ENCODE results near the gene MARCO. TPM values are rescaled to one million over a fixed set of nuclear protein-coding genes. Genes with fewer than 3 reads are reported as not detected.

MARCO gene
- total RNA-seq, 2 donors from 2014 or later = 0.57 TPM; not detected in 1

GRCh38 chr2:118925981-118926380, 16.0 kb upstream of the MARCO start:
- H3K4me1 ChIP-seq (replicated peaks) = no peaks in the 10 kb centered on the region
- 48% methylated on average over 1 of the region's 1 CpG for WGBS
- H3K4me3 ChIP-seq = no peak overlapping the region
- no peaks in the 10 kb centered on the region for H3K36me3 ChIP-seq
- intact Hi-C loops (cut with DNase I) = no loop called here
- no peaks in the 10 kb centered on the region for H3K27me3 ChIP-seq (replicated peaks; ENCODE audit: insufficient read depth)
- TF ChIP-seq CTCF (IDR thresholded peaks at IDR 0.05) (no peak), POLR2AphosphoS5 (IDR thresholded peaks at IDR 0.05) (no peak), POLR2A (IDR thresholded peaks at IDR 0.05) (no peak)
- no peaks in the 10 kb centered on the region for H3K9me3 ChIP-seq
- no peak overlapping the region for H3K27ac ChIP-seq
- DNase-seq (ENCODE audit: low spot score) = no peak

- no peaks in the 10 kb centered on the region for H3K4me1 ChIP-seq (replicated peaks)
- no peaks in the 10 kb centered on the region for H3K9me3 ChIP-seq
- no peaks in the 10 kb centered on the region for H3K27me3 ChIP-seq (replicated peaks; ENCODE audit: insufficient read depth)
- DNase-seq (ENCODE audit: low spot score) = no peak
- no peaks in the 10 kb centered on the region for H3K36me3 ChIP-seq
- 88% methylated on average over 1 of the region's 1 CpG for WGBS
- H3K4me3 ChIP-seq = no peak overlapping the region
- intact Hi-C loops (cut with DNase I) = no loop called here
- TF ChIP-seq CTCF (IDR thresholded peaks at IDR 0.05) = no peak
- TF ChIP-seq POLR2A (IDR thresholded peaks at IDR 0.05) = no peak
- TF ChIP-seq POLR2AphosphoS5 (IDR thresholded peaks at IDR 0.05) = no peak
- no peak overlapping the region for H3K27ac ChIP-seq
Observed at GRCh38 chr2:118929059-118929458, 12.9 kb upstream of the MARCO start.

GRCh38 chr2:118932949-118933348, 9.0 kb upstream of the MARCO start:
- no peak overlapping the region for H3K27ac ChIP-seq
- no peaks in the 10 kb centered on the region for H3K4me1 ChIP-seq (replicated peaks)
- no peaks in the 10 kb centered on the region for H3K27me3 ChIP-seq (replicated peaks; ENCODE audit: insufficient read depth)
- DNase-seq (ENCODE audit: low spot score) = no peak
- H3K9me3 ChIP-seq = no peaks in the 10 kb centered on the region
- intact Hi-C loops (cut with DNase I) = no loop called here
- no peak for TF ChIP-seq CTCF (IDR thresholded peaks at IDR 0.05)
- no peak for TF ChIP-seq POLR2AphosphoS5 (IDR thresholded peaks at IDR 0.05)
- TF ChIP-seq POLR2A (IDR thresholded peaks at IDR 0.05) = no peak
- 29% methylated on average over 1 of the region's 1 CpG for WGBS
- H3K4me3 ChIP-seq = no peak overlapping the region
- no peaks in the 10 kb centered on the region for H3K36me3 ChIP-seq

GRCh38 chr2:118936306-118936705, 5.7 kb upstream of the MARCO start:
- H3K9me3 ChIP-seq = no peaks in the 10 kb centered on the region

More at GRCh38 chr2:118936306-118936705, 5.7 kb upstream of the MARCO start:
- Histone ChIP-seq H3K27ac (no peak overlapping the region), H3K4me1 (replicated peaks) (no peaks in the 10 kb centered on the region), H3K36me3 (no peaks in the 10 kb centered on the region), H3K27me3 (replicated peaks; ENCODE audit: insufficient read depth) (no peaks in the 10 kb centered on the region), H3K4me3 (no peak overlapping the region)
- no peak for TF ChIP-seq POLR2A (IDR thresholded peaks at IDR 0.05)
- TF ChIP-seq CTCF (IDR thresholded peaks at IDR 0.05) = no peak
- no peak for TF ChIP-seq POLR2AphosphoS5 (IDR thresholded peaks at IDR 0.05)
- 34% methylated on average over 2 of the region's 2 CpGs for WGBS
- intact Hi-C loops (cut with DNase I) = no loop called here
- DNase-seq (ENCODE audit: low spot score) = no peak

Measured in prostate gland (tissue), 2 donors.